COLO668 (cell line): ENCODE data around the gene MTCL3.

Experiments used
- DNase-seq: peaks from one replicate; lab custom pipeline; 2025; ENCODE audit not compliant: unreplicated experiment; lab: John Stamatoyannopoulos, UW

The MTCL3 gene

GRCh38 chr6:127515234-127515793 lies 3.8 kb downstream of the MTCL3 start:
- DNase-seq: peak; percentile 39

GRCh38 chr6:127514773-127515227 lies 4.3 kb downstream of the MTCL3 start:
- no peak for DNase-seq

GRCh38 chr6:127514179-127514772 lies 4.9 kb downstream of the MTCL3 start:
- DNase-seq: no peak

GRCh38 chr6:127513425-127513824 lies 5.7 kb downstream of the MTCL3 start:
- DNase-seq: no peak

GRCh38 chr6:127510876-127511275 lies 8.3 kb downstream of the MTCL3 start:
- DNase-seq: no peak

GRCh38 chr6:127506894-127507293 lies 12.2 kb downstream of the MTCL3 start:
- no peak for DNase-seq

- DNase-seq: no peak
These were observed 16.1 kb downstream of the MTCL3 start for GRCh38 chr6:127503022-127503421.

GRCh38 chr6:127497410-127497809 lies 21.7 kb downstream of the MTCL3 start:
- no peak for DNase-seq

GRCh38 chr6:127496471-127496870 lies 22.7 kb downstream of the MTCL3 start:
- DNase-seq: no peak

- no peak for DNase-seq
These were observed 24.8 kb downstream of the MTCL3 start for GRCh38 chr6:127494240-127494767.

- no peak for DNase-seq
These were observed 29.9 kb downstream of the MTCL3 start for GRCh38 chr6:127489248-127489647.

- no peak for DNase-seq
These were observed 32.2 kb downstream of the MTCL3 start for GRCh38 chr6:127486934-127487333.

- no peak for DNase-seq
These were observed 34.8 kb downstream of the MTCL3 start for GRCh38 chr6:127484212-127484863.

GRCh38 chr6:127483399-127484055 lies 35.6 kb downstream of the MTCL3 start:
- DNase-seq: no peak

GRCh38 chr6:127482325-127482724 lies 36.8 kb downstream of the MTCL3 start:
- DNase-seq: no peak

- no peak for DNase-seq
These were observed 37.5 kb downstream of the MTCL3 start for GRCh38 chr6:127481628-127482027.

GRCh38 chr6:127481111-127481510 lies 38.0 kb downstream of the MTCL3 start:
- DNase-seq: no peak

GRCh38 chr6:127477658-127478057 lies 41.5 kb downstream of the MTCL3 start:
- DNase-seq: no peak

GRCh38 chr6:127475823-127476176 lies 43.3 kb downstream of the MTCL3 start:
- DNase-seq: no peak

GRCh38 chr6:127475135-127475822 lies 43.9 kb downstream of the MTCL3 start:
- DNase-seq: no peak
